ENCODE results near the gene GTF2A1L. TPM values are rescaled to one million over a fixed set of nuclear protein-coding genes. Genes with fewer than 3 reads are reported as not detected.

Gene GTF2A1L
- total and polyA plus RNA-seq, 3 donors from 2014 or later, result 24.4 to 99.0 (median 36.1) TPM

GRCh38 chr2:48728840-48729239 is 111.2 kb downstream of the GTF2A1L start:
- DNase-seq, result no peak
- Histone ChIP-seq H3K27ac (no peak overlapping the region), H3K4me1 (no peaks in the 10 kb centered on the region), H3K9me3 (no peaks in the 10 kb centered on the region), H3K27me3 (no peaks in the 10 kb centered on the region), H3K4me3 (no peak overlapping the region), H3K36me3 (ENCODE audit: low read depth, missing control alignments) (no peaks in the 10 kb centered on the region)
- TF ChIP-seq CTCF (IDR thresholded peaks at IDR 0.05), result no peak
- no peak for TF ChIP-seq POLR2A (IDR thresholded peaks at IDR 0.05)
- intact Hi-C loops (cut with DNase I; ENCODE audit: low total_unique reads), result no loop called here

Small RNA genes lying within 50 kb of the gene (small RNA-seq; reads per million reads assigned to genes)
- gene TPT1P11, result 0 reads per million in 2 donors

Other genes with a start within 250 kb of the GTF2A1L start
- gene PPP1R21, start 177.1 kb upstream of the GTF2A1L start, total RNA-seq, result 10 to 100 TPM; 48.5 to 58.6 TPM
- 25.3 TPM for gene PPP1R21, start 177.1 kb upstream of the GTF2A1L start, polyA plus RNA-seq (ENCODE audit: insufficient read depth, low read depth, low replicate concordance)
- gene STON1, start 87.7 kb upstream of the GTF2A1L start, total RNA-seq, result 1 to 10 TPM; 5.1 to 5.7 TPM
- gene STON1, start 87.7 kb upstream of the GTF2A1L start, polyA plus RNA-seq (ENCODE audit: insufficient read depth, low read depth, low replicate concordance), result 3.8 TPM
- gene LHCGR, start 137.9 kb downstream of the GTF2A1L start, total RNA-seq, result 1 to 10 TPM; 1.5 to 7.5 TPM
- 2.1 TPM for gene LHCGR, start 137.9 kb downstream of the GTF2A1L start, polyA plus RNA-seq (ENCODE audit: insufficient read depth, low read depth, low replicate concordance)